Measurements from ENCODE around the gene MED10. TPM values are rescaled to one million over a fixed set of nuclear protein-coding genes. Genes with fewer than 3 reads are reported as not detected.

MED10 gene
- total and polyA plus RNA-seq, 2 experiments from 2014 or later = 15.8 to 63.9 TPM

- TF ChIP-seq, protein P1, sequence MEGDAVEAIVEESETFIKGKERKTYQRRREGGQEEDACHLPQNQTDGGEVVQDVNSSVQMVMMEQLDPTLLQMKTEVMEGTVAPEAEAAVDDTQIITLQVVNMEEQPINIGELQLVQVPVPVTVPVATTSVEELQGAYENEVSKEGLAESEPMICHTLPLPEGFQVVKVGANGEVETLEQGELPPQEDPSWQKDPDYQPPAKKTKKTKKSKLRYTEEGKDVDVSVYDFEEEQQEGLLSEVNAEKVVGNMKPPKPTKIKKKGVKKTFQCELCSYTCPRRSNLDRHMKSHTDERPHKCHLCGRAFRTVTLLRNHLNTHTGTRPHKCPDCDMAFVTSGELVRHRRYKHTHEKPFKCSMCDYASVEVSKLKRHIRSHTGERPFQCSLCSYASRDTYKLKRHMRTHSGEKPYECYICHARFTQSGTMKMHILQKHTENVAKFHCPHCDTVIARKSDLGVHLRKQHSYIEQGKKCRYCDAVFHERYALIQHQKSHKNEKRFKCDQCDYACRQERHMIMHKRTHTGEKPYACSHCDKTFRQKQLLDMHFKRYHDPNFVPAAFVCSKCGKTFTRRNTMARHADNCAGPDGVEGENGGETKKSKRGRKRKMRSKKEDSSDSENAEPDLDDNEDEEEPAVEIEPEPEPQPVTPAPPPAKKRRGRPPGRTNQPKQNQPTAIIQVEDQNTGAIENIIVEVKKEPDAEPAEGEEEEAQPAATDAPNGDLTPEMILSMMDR (IDR thresholded peaks at IDR 0.05; ENCODE audit: low read depth, low read length) = no peak
- no peak for DNase-seq (ENCODE audit: low read depth in 1 of 2, low spot score in 1 of 2)
Measured at GRCh38 chr5:6353602-6354302, 24.6 kb downstream of the MED10 start.

GRCh38 chr5:6350277-6351090 is 27.9 kb downstream of the MED10 start:
- Histone ChIP-seq H3K27me3 (no peaks in the 10 kb centered on the region), H3K9me3 (ENCODE audit: low read depth) (no peaks in the 10 kb centered on the region), H3K4me1 (ENCODE audit: low read depth) (no peaks in the 10 kb centered on the region), H3K36me3 (no peaks in the 10 kb centered on the region), H3K27ac (no peak overlapping the region), H3K4me3 (no peak overlapping the region)
- DNase-seq (ENCODE audit: low read depth in 1 of 2, low spot score in 1 of 2) = no peak
- TF ChIP-seq, protein P1 (IDR thresholded peaks at IDR 0.05; ENCODE audit: low read depth, low read length) = no peak

More at GRCh38 chr5:6353602-6354302, 24.6 kb downstream of the MED10 start:
- Histone ChIP-seq H3K4me1 (ENCODE audit: low read depth) (no peaks in the 10 kb centered on the region), H3K4me3 (no peak overlapping the region), H3K36me3 (no peaks in the 10 kb centered on the region), H3K9me3 (ENCODE audit: low read depth) (no peaks in the 10 kb centered on the region), H3K27me3 (no peaks in the 10 kb centered on the region), H3K27ac (no peak overlapping the region)

- Histone ChIP-seq H3K27ac (no peak overlapping the region), H3K4me3 (no peak overlapping the region), H3K36me3 (no peaks in the 10 kb centered on the region), H3K4me1 (ENCODE audit: low read depth) (no peaks in the 10 kb centered on the region), H3K27me3 (no peaks in the 10 kb centered on the region), H3K9me3 (ENCODE audit: low read depth) (no peaks in the 10 kb centered on the region)
- DNase-seq (ENCODE audit: low read depth in 1 of 2, low spot score in 1 of 2) = no peak
- TF ChIP-seq, protein P1 (IDR thresholded peaks at IDR 0.05; ENCODE audit: low read depth, low read length) = no peak
Measured at GRCh38 chr5:6349387-6349786, 29.0 kb downstream of the MED10 start.

GRCh38 chr5:6348476-6349000 is 29.8 kb downstream of the MED10 start:
- Histone ChIP-seq H3K27me3 (no peaks in the 10 kb centered on the region), H3K4me1 (ENCODE audit: low read depth) (no peaks in the 10 kb centered on the region), H3K36me3 (no peaks in the 10 kb centered on the region), H3K4me3 (no peak overlapping the region), H3K9me3 (ENCODE audit: low read depth) (no peaks in the 10 kb centered on the region), H3K27ac (no peak overlapping the region)
- TF ChIP-seq, protein P1 (IDR thresholded peaks at IDR 0.05; ENCODE audit: low read depth, low read length) = no peak
- DNase-seq (ENCODE audit: low read depth in 1 of 2, low spot score in 1 of 2) = no peak

DNA sequence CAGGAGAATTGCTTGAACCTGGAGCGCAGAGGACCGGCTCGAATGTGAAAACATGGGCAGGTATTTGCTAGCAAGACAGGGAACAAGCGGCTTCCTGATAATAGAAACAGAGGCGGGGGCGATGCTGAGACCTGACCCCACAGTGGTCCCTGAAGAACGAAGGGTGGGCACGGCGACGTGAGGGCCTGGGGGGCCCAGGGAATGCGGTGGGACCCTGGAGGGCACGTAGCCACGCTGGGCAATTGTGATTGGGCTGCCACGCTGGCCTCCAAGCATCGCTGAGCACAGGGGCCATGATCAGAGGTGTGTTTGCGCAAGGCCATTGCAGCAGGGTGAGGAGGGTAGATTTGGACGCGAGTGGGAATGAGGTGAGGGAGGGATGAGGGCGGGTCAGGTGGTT is 30.7 kb downstream of the MED10 start:
- TF ChIP-seq, protein P1 (IDR thresholded peaks at IDR 0.05; ENCODE audit: low read depth, low read length) = no peak
- no peaks in the 10 kb centered on the region for H3K27me3 ChIP-seq
- H3K9me3 ChIP-seq (ENCODE audit: low read depth) = no peaks in the 10 kb centered on the region
- DNase-seq (ENCODE audit: low read depth in 1 of 2, low spot score in 1 of 2) = no peak
- no peak overlapping the region for H3K4me3 ChIP-seq
- no peak overlapping the region for H3K27ac ChIP-seq
- no peaks in the 10 kb centered on the region for H3K4me1 ChIP-seq (ENCODE audit: low read depth)
- H3K36me3 ChIP-seq = no peaks in the 10 kb centered on the region

Measured in cardiac muscle cell (in vitro differentiated cells and primary cell).